Body of pancreas (tissue), 4 donors: Measurements from ENCODE around the gene ASB10. TPM values are rescaled to one million over a fixed set of nuclear protein-coding genes. Genes with fewer than 3 reads are reported as not detected.

Experiments
- ATAC-seq: fragments of 150-250 bp; one replicate; pipeline ENCODE4 v1.9.1; 2016
- DNase-seq, 4 donors: peaks; one replicate each; pipeline ENCODE4 v3.0.0-alpha.2; 2019
- H3K27ac ChIP-seq, 4 donors: fragments of 200-600 bp; sonication (generic); 1 replicate in 3 of 4; 2 replicates in 1 of 4; pipeline versions ENCODE4 v1.5.1 to v1.6.1; 2016 to 2019; ENCODE audit warnings: mild to moderate bottlenecking in 1 of 4, mixed read lengths in 1 of 4, moderate library complexity in 1 of 4
- H3K27me3 ChIP-seq, 2 donors: fragments of 200-600 bp; sonication (generic); one replicate each; pipeline ENCODE4 v1.6.0; 2016; ENCODE audit warnings: mild to moderate bottlenecking in 1 of 2
- H3K36me3 ChIP-seq, 2 donors: fragments of 200-600 bp; sonication (generic); replicated peaks in 1 of 2; 2 replicates each; pipeline ENCODE4 v1.5.1; 2016; ENCODE audit warnings: low read depth in 2 of 2; ENCODE audit not compliant: insufficient read depth in 1 of 2
- H3K4me1 ChIP-seq: fragments of 200-600 bp; sonication (generic); one replicate; pipeline ENCODE4 v1.6.0; 2016
- H3K4me3 ChIP-seq, 2 donors: fragments of 200-600 bp; sonication (generic); 1 replicate in 1 of 2; 2 replicates in 1 of 2; pipeline ENCODE4 v1.5.1; 2016 to 2019
- H3K9me3 ChIP-seq, 3 donors: fragments of 200-600 bp; sonication (generic); 1 replicate in 2 of 3; 2 replicates in 1 of 3; pipeline ENCODE4 v1.5.1; 2016
- POLR2A ChIP-seq, 3 donors: fragments of 450-650 bp; IDR thresholded peaks; one replicate each; pipeline ENCODE4 v1.6.1; 2016; ENCODE audit warnings: antibody characterized with exemption in 3 of 3, mild to moderate bottlenecking in 2 of 3
- WGBS, 2 donors: methylation state at CpG; one replicate each; pipeline ENCODE4 v1.1.5; 2017; 5-methylcytosine and 5-hydroxymethylcytosine counted together
- intact Hi-C: fragments of 100-400 bp; cut with DNase I; formaldehyde crosslinking; loops from one replicate; pipeline ENCODE4 v1.15.1; 2023
- total RNA-seq, 2 donors: library from RNA; depleted of rRNA; stranded (reverse); fragments of >200 nt; gene quantifications; one replicate each; pipeline ENCODE4 v1.1.0, GENCODE V29; 2016
- TF ChIP-seq, protein P1 (sequence below), 7 experiments: fragments of 450-650 bp in 4 of 7; fragments of 200-600 bp in 3 of 7; sonication (generic) in 3 of 7; IDR thresholded peaks; one replicate each; pipeline ENCODE4 v1.5.1; 2016 to 2019; ENCODE audit warnings: antibody characterized with exemption in 7 of 7

Gene ASB10
- total RNA-seq, 2 donors from 2014 or later, result not detected

DNA sequence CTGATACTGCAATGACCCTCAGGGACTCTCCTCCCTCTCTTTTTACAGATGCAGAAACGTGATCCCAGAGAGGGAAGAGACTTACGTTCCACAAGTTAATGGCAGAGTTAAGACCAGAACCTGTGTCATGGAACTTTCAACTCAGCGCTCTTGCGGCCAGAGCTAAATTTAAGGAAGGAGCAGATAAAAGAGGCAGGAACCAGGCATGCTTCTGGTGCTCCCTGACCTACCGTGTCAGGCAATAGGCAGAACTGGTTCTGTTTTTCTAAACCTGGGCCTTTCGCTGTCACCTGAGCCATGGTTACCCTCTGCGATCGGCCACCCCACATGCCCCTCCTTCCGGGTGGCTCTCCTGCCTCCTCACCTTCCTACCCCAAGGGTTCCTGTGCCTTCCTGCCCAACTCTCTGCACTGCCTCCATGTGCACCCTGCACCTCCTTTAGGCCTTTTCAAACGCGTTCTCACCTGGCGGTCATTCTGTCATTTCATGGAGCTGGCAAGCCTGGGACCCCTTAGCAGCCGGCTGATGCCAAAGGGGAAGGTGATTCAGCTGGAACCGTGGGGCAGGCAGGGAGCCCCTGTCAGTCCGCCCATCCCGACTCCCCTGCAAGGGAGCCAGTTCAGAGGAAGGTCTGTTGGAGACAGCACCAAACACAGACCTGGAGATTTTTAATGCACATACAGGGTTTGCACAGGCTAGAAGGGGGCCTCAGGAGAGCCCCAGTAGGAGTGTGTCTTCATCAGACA is 11.8 kb downstream of the ASB10 start:
- Histone ChIP-seq H3K27ac (no peak overlapping the region), H3K36me3 (no peaks in the 10 kb centered on the region), H3K4me3 (no peak overlapping the region), H3K27me3 (peaks cover 0 to 11% of the 10 kb centered on the region in 2 donors), H3K9me3 (no peaks in the 10 kb centered on the region), H3K4me1 (no peaks in the 10 kb centered on the region)
- 76 to 77% methylated on average over 16 of the region's 16 CpGs for WGBS, 2 donors
- TF ChIP-seq POLR2A (IDR thresholded peaks at IDR 0.05), result no peak
- TF ChIP-seq, protein P1, sequence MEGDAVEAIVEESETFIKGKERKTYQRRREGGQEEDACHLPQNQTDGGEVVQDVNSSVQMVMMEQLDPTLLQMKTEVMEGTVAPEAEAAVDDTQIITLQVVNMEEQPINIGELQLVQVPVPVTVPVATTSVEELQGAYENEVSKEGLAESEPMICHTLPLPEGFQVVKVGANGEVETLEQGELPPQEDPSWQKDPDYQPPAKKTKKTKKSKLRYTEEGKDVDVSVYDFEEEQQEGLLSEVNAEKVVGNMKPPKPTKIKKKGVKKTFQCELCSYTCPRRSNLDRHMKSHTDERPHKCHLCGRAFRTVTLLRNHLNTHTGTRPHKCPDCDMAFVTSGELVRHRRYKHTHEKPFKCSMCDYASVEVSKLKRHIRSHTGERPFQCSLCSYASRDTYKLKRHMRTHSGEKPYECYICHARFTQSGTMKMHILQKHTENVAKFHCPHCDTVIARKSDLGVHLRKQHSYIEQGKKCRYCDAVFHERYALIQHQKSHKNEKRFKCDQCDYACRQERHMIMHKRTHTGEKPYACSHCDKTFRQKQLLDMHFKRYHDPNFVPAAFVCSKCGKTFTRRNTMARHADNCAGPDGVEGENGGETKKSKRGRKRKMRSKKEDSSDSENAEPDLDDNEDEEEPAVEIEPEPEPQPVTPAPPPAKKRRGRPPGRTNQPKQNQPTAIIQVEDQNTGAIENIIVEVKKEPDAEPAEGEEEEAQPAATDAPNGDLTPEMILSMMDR (IDR thresholded peaks at IDR 0.05), result no peak
- DNase-seq (no peak), ATAC-seq (no peak)
- intact Hi-C loops, result no loop called here

DNA sequence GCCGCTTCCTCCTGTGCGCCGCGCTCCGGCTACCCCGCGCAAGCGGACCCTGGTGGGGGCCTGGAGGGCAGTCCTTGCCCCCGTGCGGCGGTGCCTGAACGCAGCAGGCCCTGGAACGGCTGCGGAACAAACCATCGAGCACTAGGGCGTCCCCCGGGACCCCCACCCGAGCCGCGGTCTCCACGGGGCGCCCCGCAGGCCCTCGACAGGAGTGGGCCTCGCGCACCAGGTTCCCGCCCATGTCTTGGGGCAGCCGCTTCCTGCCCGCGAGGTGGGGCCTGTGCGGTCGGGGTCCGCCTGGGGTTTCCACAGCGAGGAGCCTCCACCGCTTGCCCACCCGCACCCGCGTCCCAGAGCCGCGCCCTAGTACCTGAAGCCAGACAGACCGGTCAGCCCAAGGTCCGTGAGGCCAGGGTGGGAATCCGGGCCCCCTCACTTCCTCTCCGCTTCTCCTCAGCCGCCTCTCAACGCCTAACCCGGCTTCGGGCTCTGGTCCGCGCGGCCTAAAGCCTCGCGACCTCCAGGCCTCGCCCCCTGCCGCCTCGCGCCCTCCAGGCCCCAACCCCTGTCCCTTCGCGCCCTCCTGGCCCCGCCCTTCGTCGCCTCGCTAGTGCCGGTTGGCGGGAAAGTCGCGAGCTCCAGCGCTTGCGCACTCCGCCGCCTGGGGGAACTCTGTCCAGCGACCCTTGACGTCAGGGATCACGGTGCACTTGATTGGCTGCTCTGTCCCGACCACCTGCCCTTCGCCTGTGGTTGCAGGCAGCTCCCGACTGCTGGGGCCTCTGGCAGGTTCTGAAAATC is 12.6 kb downstream of the ASB10 start:
- no peaks in the 10 kb centered on the region for H3K36me3 ChIP-seq
- TF ChIP-seq, protein P1 (IDR thresholded peaks at IDR 0.05), result no peak
- WGBS, 2 donors, result 45 to 62% methylated on average over 34 to 74 of the region's 77 CpGs
- intact Hi-C loops, result no loop called here
- DNase-seq (peak in 2 of 4 donors; percentile 36 to 42), ATAC-seq (no peak)
- no peak overlapping the region for H3K27ac ChIP-seq
- H3K4me3 ChIP-seq, result no peak overlapping the region
- H3K27me3 ChIP-seq, result peaks cover 0 to 11% of the 10 kb centered on the region in 2 donors
- no peaks in the 10 kb centered on the region for H3K4me1 ChIP-seq
- H3K9me3 ChIP-seq, result no peaks in the 10 kb centered on the region

- TF ChIP-seq POLR2A (IDR thresholded peaks at IDR 0.05), result no peak
- TF ChIP-seq, protein P1 (IDR thresholded peaks at IDR 0.05), result no peak
- ATAC-seq (no peak), DNase-seq (no peak)
- H3K9me3 ChIP-seq, result no peaks in the 10 kb centered on the region
- peaks cover 0 to 11% of the 10 kb centered on the region in 2 donors for H3K27me3 ChIP-seq
- H3K4me3 ChIP-seq, result no peak overlapping the region
- intact Hi-C loops, result loop anchor here (2.0 kb wide), 1 partner anchor 51 kb away; no protein-coding TSS in a partner anchor
- H3K27ac ChIP-seq, result no peak overlapping the region
- H3K4me1 ChIP-seq, result no peaks in the 10 kb centered on the region
- H3K36me3 ChIP-seq, result no peaks in the 10 kb centered on the region
- WGBS, 2 donors, result 68 to 70% methylated on average over 38 to 43 of the region's 43 CpGs
Measured at GRCh38 chr7:151173386-151174245, 13.4 kb downstream of the ASB10 start.

GRCh38 chr7:151172273-151173141 is 14.5 kb downstream of the ASB10 start:
- Histone ChIP-seq H3K4me3 (no peak overlapping the region), H3K9me3 (no peaks in the 10 kb centered on the region), H3K36me3 (no peaks in the 10 kb centered on the region), H3K27ac (no peak overlapping the region), H3K4me1 (peaks cover 10% of the 10 kb centered on the region), H3K27me3 (peaks cover 0 to 17% of the 10 kb centered on the region in 2 donors)
- DNase-seq, result peak; percentile 74 to 83 (median 79)
- intact Hi-C loops, result loop anchor here (2.0 kb wide), 1 partner anchor 50 kb away; no protein-coding TSS in a partner anchor
- peak; percentile 86 for ATAC-seq
- no peak for TF ChIP-seq POLR2A (IDR thresholded peaks at IDR 0.05)
- TF ChIP-seq, protein P1 (IDR thresholded peaks at IDR 0.05), result peak; percentile 100
- 14 to 15% methylated on average over 42 of the region's 42 CpGs for WGBS, 2 donors
